A549 (cell line): ENCODE data around the gene ACOXL. TPM values are rescaled to one million over a fixed set of nuclear protein-coding genes. Genes with fewer than 3 reads are reported as not detected.
"Not testable (repeated sequence)": the region's sequence is repeated elsewhere in the genome, so short reads cannot be mapped to it uniquely, and the experiment has no call there.

Experiments used
- ATAC-seq, 2 experiments: fragments of 200-7000 bp in 1 of 2; fragments of >200 bp in 1 of 2; cut with Nextera tagmentation in 1 of 2; cut with Tn5 transposase in 1 of 2; 3 replicates each; pipeline versions ENCODE4 v1.8.0 to v1.9.1; 2018 to 2020; ENCODE audit warnings: mild to moderate bottlenecking in 1 of 2, moderate library complexity in 1 of 2
- CTCF ChIA-PET: fragments of 300-600 bp; sonication (Branson Sonifier 250); formaldehyde crosslinking; extraction: SDS; loops from one replicate; lab custom pipeline; 2021; ENCODE audit warnings: antibody characterized with exemption, inconsistent platforms; lab: Yijun Ruan, JAX
- POLR2A ChIA-PET: fragments of 350-600 bp; formaldehyde crosslinking; extraction: SDS; loops from one replicate; lab custom pipeline; 2021; ENCODE audit warnings: antibody characterized with exemption, inconsistent platforms; lab: Yijun Ruan, JAX
- DNase-seq, 2 experiments: peaks; one replicate each; pipeline versions ENCODE4 v3.0.0 to v3.0.0-alpha.2; 2011 to 2016; ENCODE audit warnings: low read depth in 1 of 2, low spot score in 1 of 2
- FAIRE-seq: peaks from 2 replicates; lab custom pipeline; 2011; peaks lifted over from hg19 to GRCh38; lab: Jason Lieb, UNC
- H3K27ac ChIP-seq, 2 experiments: fragments of >200 bp; sonication (Bioruptor Twin); formaldehyde crosslinking; 3 replicates each; pipeline ENCODE4 v1.5.1; 2016 to 2017
- H3K4me1 ChIP-seq: fragments of >200 bp; sonication (Bioruptor Twin); formaldehyde crosslinking; 3 replicates; pipeline ENCODE4 v1.6.1; 2016
- H3K4me2 ChIP-seq: fragments of >200 bp; sonication (Bioruptor Twin); formaldehyde crosslinking; 3 replicates; pipeline ENCODE4 v1.6.1; 2016
- H3K4me3 ChIP-seq: fragments of >200 bp; sonication (Bioruptor Twin); formaldehyde crosslinking; 3 replicates; pipeline ENCODE4 v1.5.1; 2016
- H3K9me3 ChIP-seq: fragments of >200 bp; sonication (Bioruptor Twin); formaldehyde crosslinking; 3 replicates; pipeline ENCODE4 v1.6.1; 2016
- BHLHE40 ChIP-seq: IDR thresholded peaks from 2 replicates; pipeline ENCODE4 v1.6.1; 2012; ENCODE audit warnings: low read depth, low read length, inconsistent platforms
- E2F6 ChIP-seq: IDR thresholded peaks from 2 replicates; pipeline ENCODE4 v1.6.1; 2012; ENCODE audit warnings: low read depth, borderline replicate concordance
- FOSL2 ChIP-seq, 2 experiments: fragments of 450-650 bp in 1 of 2; fragments of >200 bp in 1 of 2; sonication (Bioruptor Twin) in 1 of 2; formaldehyde crosslinking; IDR thresholded peaks; 2 replicates each; pipeline versions ENCODE4 v1.5.0 to v1.6.1; 2016 to 2020; ENCODE audit warnings: mild to moderate bottlenecking in 1 of 2, moderate library complexity in 1 of 2
- GATA3 ChIP-seq: IDR thresholded peaks from 2 replicates; pipeline ENCODE4 v1.6.1; 2012; ENCODE audit warnings: borderline replicate concordance
- HES2 ChIP-seq: fragments of >200 bp; sonication (Bioruptor Twin); formaldehyde crosslinking; IDR thresholded peaks from 2 replicates; pipeline ENCODE4 v1.6.1; 2016
- KDM1A ChIP-seq: fragments of 200-600 bp; sonication (generic); IDR thresholded peaks from 2 replicates; pipeline ENCODE4 v1.6.1; 2016; ENCODE audit warnings: low read depth, mild to moderate bottlenecking
- MAFK ChIP-seq: fragments of 450-650 bp; IDR thresholded peaks from 2 replicates; pipeline ENCODE4 v1.6.1; 2014; ENCODE audit not compliant: partially characterized antibody
- MAZ ChIP-seq: fragments of 150-350 bp; IDR thresholded peaks from 2 replicates; pipeline ENCODE4 v1.6.1; 2014; ENCODE audit warnings: antibody characterized with exemption, low read depth, low read length, borderline replicate concordance
- NPAS2 ChIP-seq: fragments of 250-450 bp; sonication (Bioruptor Pico); IDR thresholded peaks from 2 replicates; pipeline ENCODE4 v1.8.0; 2022; ENCODE audit warnings: mild to moderate bottlenecking, moderate library complexity, borderline replicate concordance
- POLR2A ChIP-seq: IDR thresholded peaks from 2 replicates; pipeline ENCODE4 v1.6.1; 2012; ENCODE audit warnings: mild to moderate bottlenecking, low read length
- RAD21 ChIP-seq, 2 experiments: fragments of >200 bp in 1 of 2; sonication (Bioruptor Twin) in 1 of 2; formaldehyde crosslinking in 1 of 2; IDR thresholded peaks in 1 of 2; conservative IDR thresholded peaks in 1 of 2; 2 replicates in 1 of 2; 3 replicates in 1 of 2; pipeline ENCODE4 v1.6.1; 2012 to 2018; ENCODE audit warnings: inconsistent platforms in 1 of 2
- SREBF2 ChIP-seq: fragments of 450-650 bp; IDR thresholded peaks from 2 replicates; pipeline ENCODE4 v1.6.1; 2014; ENCODE audit warnings: mild to moderate bottlenecking, moderate library complexity
- USF2 ChIP-seq: fragments of 450-650 bp; IDR thresholded peaks from 2 replicates; pipeline ENCODE4 v1.6.1; 2014; ENCODE audit warnings: antibody characterized with exemption
- WGBS: methylation state at CpG from one replicate; pipeline ENCODE4 v1.1.6; 2017; ENCODE audit errors: missing lambda C conversion rate; 5-methylcytosine and 5-hydroxymethylcytosine counted together
- polyA minus RNA-seq: library from RNA; depleted of rRNA, polyadenylated mRNA; stranded (reverse); fragments of >200 nt; gene quantifications from 2 replicates; pipeline ENCODE4 v1.2.3, GENCODE V29; 2011; rRNA and poly(A)+ RNA removed
- polyA plus RNA-seq, 4 experiments: library from polyadenylated mRNA; depleted of rRNA in 3 of 4; stranded (reverse); fragments of >200 nt; fragmentation: RNase III in 1 of 4; extraction: RNeasy Plus Mini Kit Qiagen cat#74134 plus additional on column Dnase treatment in 1 of 4; gene quantifications; 2 replicates in 3 of 4; 3 replicates in 1 of 4; pipeline ENCODE4 v1.2.3, GENCODE V29; 2011 to 2017

Gene ACOXL
- polyA plus RNA-seq (2011; rRNA removed) (not detected in 2 replicates), polyA plus RNA-seq (2017; fragmentation: RNase III; extraction: RNeasy Plus Mini Kit Qiagen cat#74134 plus additional on column Dnase treatment) (0.05 TPM in 1 of 3 replicates, not detected in the others), polyA minus RNA-seq (not detected in 2 replicates)
- 0.03 TPM in 1 of 2 replicates, not detected in the other for polyA plus RNA-seq (2012; cell fraction: cytosol; rRNA removed)
- polyA plus RNA-seq (2012; cell fraction: nucleus; rRNA removed), result 0.05 TPM in 2 replicates

DNA sequence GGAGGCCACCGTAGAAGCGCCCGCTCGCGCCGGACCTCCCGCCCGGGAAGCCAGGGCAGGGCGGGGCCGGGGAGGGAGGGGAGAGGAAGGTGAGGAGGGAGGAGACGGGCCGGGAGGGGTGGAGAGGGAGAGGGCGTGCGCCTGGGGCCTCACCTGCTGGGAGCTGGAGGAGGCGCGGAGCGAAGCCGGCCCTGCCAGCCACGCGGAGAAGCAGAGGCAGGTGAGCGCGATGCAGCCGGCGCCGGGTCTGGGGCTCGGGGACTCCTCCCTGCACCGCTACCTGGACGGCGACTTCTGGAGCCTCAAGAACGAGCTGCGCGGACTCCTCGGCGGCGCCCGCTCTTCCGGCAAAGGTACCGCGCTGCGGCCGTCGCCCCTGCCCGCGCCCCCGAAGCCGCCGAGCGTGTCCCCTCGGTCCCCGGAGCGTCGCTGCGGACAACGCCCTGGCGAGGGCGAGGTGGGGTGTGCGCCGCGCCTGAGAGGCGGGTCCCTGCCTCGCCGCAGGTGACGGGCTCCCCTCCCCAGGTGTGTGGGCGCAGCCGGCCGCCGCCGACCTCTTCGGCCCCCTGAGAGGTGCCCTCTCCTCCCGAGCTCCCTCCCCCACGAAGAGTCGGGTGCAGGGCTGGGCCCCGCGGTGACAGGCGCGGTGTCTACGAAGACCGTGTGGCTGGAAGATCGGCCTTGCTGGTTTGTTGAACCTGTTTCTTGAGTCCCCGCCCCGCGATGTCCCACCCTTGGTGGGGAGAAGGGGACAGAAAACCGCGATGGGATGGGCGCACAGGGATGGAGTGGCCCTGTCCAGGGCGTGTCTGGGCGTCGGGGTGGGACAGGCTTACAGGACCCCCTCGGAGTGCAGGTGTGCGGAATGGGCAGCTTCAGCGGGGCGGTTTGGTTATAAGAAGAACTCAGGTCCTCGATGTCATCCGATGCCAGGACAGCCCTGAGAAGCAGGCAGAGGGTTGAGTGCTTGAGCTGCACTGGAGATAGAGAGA, at the start of gene ACOXL:
TSS of gene ACOXL (plus strand) at position 152 of the 992 bp plus-strand sequence. CDS start 35,817 bp downstream, outside the sequence.
- H3K27ac ChIP-seq, result no peak within 1 kb of the TSS
- DNase-seq (no peak), FAIRE-seq (no peak), ATAC-seq (peak in 1 of 2 experiments; percentile 43; a peak in 3 of 6 replicates)
- TF ChIP-seq POLR2A (no peak), BHLHE40 (no peak), E2F6 (no peak), RAD21 (conservative IDR thresholded peaks at IDR 0.05 in 1 of 2, IDR thresholded peaks at IDR 0.05 in 1 of 2) (no peak), USF2 (no peak), FOSL2 (IDR thresholded peaks at IDR 0.05) (no peak), FOSL2 (CRISPR knock-in tag; IDR thresholded peaks at IDR 0.05) (no peak), MAZ (no peak), KDM1A (no peak), SREBF2 (no peak), GATA3 (no peak), NPAS2 (CRISPR knock-in tag) (no peak)
- peak within 1 kb of the TSS; percentile 41 for H3K4me3 ChIP-seq
- WGBS, result 14% methylated on average over 32 of the region's 94 CpGs
- H3K9me3 ChIP-seq, result peaks cover 2% of the 10 kb centered on the region; the same call in 1 of the 3 replicates
- ChIA-PET CTCF (no interaction called here), POLR2A (no interaction called here)
- H3K4me2 ChIP-seq, result peak within 1 kb of the TSS; percentile 89
- peaks cover 9% of the 10 kb centered on the region; the same call in 2 of the 3 replicates for H3K4me1 ChIP-seq

DNA sequence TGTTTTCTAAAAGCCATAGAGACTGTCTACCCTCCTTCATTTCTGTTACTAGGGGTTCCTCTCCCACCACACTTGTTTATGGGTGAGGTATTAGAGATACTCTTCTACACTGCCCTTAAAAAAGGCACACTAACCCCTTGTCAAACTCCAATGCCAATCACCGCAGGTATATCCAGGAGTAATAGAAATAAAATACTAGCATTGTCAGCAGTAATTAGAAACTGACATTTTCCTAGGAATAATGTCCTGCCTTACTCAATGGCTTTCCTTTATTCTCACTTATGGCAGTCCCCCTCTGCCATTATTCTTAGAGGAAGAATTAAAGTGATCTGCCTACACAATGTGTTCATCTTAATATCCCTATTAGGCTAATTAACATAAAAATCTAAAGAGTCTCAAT, 49.5 kb upstream of the ACOXL start:
- FAIRE-seq, result no peak
- CTCF ChIA-PET, result no interaction called here

DNA sequence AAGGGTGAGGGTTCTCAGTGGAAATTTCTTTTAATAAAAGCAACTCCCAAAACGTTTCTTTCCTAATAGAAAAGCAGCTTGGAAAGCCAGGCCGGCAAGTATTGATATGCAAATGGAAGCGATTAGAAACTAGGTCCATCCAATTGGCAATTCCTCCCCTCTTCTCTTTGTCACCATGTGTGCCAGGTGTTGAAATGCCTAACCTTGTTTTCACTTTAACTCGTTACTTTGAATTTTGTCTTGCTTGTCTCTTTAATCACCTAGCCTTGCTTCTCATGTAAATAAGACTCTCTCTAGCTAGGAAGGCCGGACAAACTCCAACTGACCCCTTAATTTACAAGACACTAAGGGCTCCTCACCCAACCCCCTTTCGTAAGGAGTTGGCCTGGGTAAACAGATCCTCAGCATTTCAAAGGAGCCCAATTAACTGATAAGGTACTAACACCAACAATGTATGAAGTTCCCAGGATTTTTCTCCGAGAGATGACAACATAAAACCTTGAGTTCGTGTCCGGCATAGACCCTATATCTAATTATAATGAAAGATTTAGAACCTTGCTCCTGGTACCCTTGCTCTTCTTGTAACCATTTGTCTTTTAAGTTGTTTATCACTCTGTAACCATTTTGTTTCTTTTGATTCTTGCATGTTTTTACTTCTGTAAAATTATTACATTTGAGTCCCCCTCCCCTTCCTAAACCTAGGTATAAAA, 44.4 kb upstream of the ACOXL start:
- H3K4me3 ChIP-seq, H3K9me3 ChIP-seq, H3K4me2 ChIP-seq, ATAC-seq, FAIRE-seq, CTCF ChIA-PET, DNase-seq, H3K27ac ChIP-seq, H3K4me1 ChIP-seq: not testable (repeated sequence)
- 61% methylated on average over 9 of the region's 9 CpGs for WGBS
- POLR2A ChIA-PET, result interaction anchor here (1.3 kb wide), 1 partner anchor 10 kb away, joined by 3 read pairs; the partner anchor contains the start of gene BUB1

More for the DNA sequence above, 49.5 kb upstream of the ACOXL start:
- POLR2A ChIA-PET, result no interaction called here
- Histone ChIP-seq H3K9me3 (peaks cover 9% of the 10 kb centered on the region; the same call in 1 of the 3 replicates), H3K4me3 (no peak overlapping the region), H3K27ac (no peak overlapping the region), H3K4me1 (peaks cover 7% of the 10 kb centered on the region; the same call in 2 of the 3 replicates), H3K4me2 (no peak overlapping the region)
- DNase-seq (no peak), ATAC-seq (no peak)
- WGBS, result 77% methylated on average over 1 of the region's 1 CpG
- no peak for TF ChIP-seq HES2
- peak; percentile 60 for TF ChIP-seq MAFK
